GM23338 (cell line): ENCODE results near the gene UVSSA.

Source experiments
- JUNB ChIP-seq: IDR thresholded peaks from one replicate; pipeline ENCODE4 v1.6.1; 2016; ENCODE audit warnings: antibody characterized with exemption; ENCODE audit not compliant: unreplicated experiment
- NANOG ChIP-seq: IDR thresholded peaks from 2 replicates; pipeline ENCODE4 v1.6.1; 2016; ENCODE audit warnings: antibody characterized with exemption, borderline replicate concordance
- POLR2AphosphoS5 ChIP-seq: IDR thresholded peaks from 2 replicates; pipeline ENCODE4 v1.6.1; 2016; ENCODE audit warnings: antibody characterized with exemption, low read depth
- TF ChIP-seq, protein P1 (sequence below), 2 experiments: fragments of 200-600 bp in 1 of 2; sonication (generic) in 1 of 2; conservative IDR thresholded peaks; 2 replicates each; pipeline versions ENCODE4 v1.5.1 to v1.6.1; 2016 to 2017; ENCODE audit warnings: antibody characterized with exemption in 2 of 2, low read depth in 2 of 2, mild to moderate bottlenecking in 2 of 2, moderate library complexity in 1 of 2

DNA sequence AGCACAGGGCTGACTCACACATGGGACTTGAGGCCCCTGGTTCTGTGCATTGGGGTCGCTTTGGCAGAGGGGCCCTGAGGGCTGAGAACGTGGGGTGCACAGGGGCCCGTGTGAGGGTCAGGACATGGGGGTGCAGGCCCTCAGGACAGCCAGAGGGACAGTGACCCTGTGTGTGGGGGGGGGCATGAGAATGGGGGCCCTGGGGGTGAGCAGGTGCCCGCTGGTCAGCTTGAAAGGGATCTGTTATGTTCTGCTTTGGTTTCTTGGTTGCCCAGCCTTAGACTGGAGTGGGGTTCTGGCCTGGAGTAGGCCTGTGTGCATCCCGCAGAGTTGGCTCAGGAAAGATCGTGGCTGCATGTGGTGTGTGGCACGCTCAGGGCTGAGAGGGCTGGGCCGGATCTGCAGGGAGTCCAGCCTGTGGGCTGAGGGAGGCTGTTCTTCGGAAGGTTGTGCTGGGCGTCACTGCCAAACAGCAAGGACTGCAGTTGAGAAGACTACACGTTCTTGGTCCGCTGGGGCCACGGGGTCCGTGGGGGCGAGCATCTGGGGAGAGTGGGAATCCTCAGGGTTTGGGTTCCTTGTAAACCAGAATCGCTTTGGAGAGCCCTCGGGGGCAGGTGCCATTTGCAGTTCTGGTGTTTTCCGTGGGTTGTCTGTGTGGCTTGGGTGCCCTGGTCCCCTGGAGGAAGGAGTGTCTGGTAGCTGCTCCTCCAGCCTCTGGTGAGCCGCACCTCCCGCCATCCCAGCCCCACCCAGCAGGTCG, 15.2 kb upstream of the UVSSA start:
- TF ChIP-seq, protein P1, sequence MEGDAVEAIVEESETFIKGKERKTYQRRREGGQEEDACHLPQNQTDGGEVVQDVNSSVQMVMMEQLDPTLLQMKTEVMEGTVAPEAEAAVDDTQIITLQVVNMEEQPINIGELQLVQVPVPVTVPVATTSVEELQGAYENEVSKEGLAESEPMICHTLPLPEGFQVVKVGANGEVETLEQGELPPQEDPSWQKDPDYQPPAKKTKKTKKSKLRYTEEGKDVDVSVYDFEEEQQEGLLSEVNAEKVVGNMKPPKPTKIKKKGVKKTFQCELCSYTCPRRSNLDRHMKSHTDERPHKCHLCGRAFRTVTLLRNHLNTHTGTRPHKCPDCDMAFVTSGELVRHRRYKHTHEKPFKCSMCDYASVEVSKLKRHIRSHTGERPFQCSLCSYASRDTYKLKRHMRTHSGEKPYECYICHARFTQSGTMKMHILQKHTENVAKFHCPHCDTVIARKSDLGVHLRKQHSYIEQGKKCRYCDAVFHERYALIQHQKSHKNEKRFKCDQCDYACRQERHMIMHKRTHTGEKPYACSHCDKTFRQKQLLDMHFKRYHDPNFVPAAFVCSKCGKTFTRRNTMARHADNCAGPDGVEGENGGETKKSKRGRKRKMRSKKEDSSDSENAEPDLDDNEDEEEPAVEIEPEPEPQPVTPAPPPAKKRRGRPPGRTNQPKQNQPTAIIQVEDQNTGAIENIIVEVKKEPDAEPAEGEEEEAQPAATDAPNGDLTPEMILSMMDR (conservative IDR thresholded peaks at IDR 0.05; ENCODE audit: low read depth in 2 of 2), result no peak
- no peak for TF ChIP-seq JUNB
- no peak for TF ChIP-seq POLR2AphosphoS5
- no peak for TF ChIP-seq NANOG
